Measurements from ENCODE around the gene PALM.
"Not testable (repeated sequence)": the region's sequence is repeated elsewhere in the genome, so short reads cannot be mapped to it uniquely, and the experiment has no call there.

PALM gene

DNA sequence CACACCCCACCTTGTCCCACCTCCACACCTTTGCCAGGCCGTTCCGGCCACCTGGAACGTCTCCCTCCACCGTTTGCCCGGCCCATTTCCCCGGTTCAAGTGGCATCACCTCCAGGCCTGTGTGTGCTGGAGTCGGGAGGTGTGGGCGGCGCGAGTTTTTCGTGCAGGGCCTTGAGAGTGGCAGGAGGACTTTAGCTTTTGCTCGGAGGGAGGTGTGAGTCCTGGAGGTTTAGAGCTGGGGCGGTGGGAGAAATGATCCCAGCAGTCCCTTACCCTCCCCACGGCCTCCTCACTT is 4.3 kb upstream of the PALM start:
- DNase-seq (ENCODE audit: low read depth), result no peak

- no peak for DNase-seq (ENCODE audit: low read depth)
Observed at GRCh38 chr19:709196-709964, 645 bp downstream of the PALM start.

- DNase-seq (ENCODE audit: low read depth), result no peak
Observed at GRCh38 chr19:709965-710571, 1.3 kb downstream of the PALM start.

DNA sequence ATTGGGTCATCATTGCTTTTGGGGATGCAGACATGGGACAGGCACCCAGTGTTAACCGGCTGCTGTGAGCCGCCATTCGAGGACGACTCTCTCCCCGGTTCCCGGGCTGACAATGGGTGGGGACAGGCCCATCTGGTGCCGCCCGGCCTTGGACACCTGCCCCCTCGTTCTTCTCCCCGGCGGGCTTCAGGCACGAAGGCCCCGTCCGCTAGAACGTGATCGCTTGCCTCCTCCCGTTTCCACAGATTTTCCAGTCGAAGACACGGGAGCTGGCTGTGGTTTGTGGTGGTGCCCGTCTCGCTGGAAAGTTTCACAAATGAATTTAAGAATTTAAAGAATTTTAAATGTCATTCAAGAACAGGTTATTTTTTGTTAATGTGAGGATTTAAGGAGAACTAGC is 2.0 kb downstream of the PALM start:
- no peak for DNase-seq (ENCODE audit: low read depth)

GRCh38 chr19:711254-711653 is 2.5 kb downstream of the PALM start:
- DNase-seq (ENCODE audit: low read depth), result no peak

DNA sequence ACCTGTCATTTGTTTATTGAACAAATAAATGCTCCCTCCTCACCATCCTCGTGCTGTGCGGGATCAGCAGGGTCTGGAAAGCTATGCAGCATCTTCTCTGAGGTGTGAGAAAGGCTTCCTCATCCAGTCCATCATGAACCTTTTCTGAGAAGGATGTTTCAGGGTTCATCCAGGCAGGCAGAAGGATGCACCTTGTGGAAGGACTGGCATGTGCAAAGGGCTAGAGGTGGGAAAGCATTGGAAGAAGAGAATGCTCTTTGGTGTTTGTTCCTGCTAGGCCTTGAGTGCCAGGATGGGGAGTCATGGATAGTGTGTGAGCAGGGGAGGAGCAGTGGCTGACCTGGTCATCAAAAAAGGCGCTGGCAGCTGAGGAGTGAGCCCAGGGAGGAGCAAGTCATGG is 6.6 kb downstream of the PALM start:
- DNase-seq (ENCODE audit: low read depth), result no peak

DNA sequence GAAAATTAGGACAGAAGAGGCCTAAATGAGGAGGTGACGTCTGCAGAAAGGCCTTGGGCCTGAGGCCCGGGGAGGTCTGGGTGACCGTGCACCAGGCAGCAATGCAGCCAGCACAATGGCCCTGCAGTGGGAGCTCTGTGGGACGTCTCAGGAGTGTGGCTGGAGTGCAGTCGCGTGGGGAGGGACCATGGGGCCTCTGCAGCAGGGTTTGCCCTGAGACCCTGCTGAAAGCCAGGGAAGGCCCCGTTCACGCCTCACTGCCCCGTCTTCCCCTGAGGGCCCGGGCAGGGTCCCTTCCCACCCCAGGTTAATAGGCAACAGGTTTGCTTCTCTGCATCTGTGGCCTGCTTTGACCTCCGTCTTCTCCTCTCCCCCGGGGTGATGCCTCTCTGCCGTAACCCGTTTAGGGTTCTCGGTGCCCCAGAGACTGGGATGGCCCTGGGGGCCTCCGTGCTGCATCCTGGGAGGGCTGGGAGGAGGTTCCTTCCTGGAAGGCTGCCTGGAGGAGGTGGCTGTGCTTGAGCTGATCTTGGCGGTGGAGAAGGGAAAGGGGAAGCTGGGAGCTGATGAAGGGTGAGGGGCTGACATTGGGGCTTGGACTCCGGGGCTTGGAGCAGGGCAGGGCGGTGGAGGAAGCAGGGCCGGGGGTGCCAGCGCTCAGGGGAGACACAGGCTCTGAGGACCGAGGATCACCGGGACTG is 9.7 kb downstream of the PALM start:
- DNase-seq (ENCODE audit: low read depth), result no peak

- DNase-seq (ENCODE audit: low read depth), result no peak
Observed at GRCh38 chr19:718991-719512, 10.3 kb downstream of the PALM start.

DNA sequence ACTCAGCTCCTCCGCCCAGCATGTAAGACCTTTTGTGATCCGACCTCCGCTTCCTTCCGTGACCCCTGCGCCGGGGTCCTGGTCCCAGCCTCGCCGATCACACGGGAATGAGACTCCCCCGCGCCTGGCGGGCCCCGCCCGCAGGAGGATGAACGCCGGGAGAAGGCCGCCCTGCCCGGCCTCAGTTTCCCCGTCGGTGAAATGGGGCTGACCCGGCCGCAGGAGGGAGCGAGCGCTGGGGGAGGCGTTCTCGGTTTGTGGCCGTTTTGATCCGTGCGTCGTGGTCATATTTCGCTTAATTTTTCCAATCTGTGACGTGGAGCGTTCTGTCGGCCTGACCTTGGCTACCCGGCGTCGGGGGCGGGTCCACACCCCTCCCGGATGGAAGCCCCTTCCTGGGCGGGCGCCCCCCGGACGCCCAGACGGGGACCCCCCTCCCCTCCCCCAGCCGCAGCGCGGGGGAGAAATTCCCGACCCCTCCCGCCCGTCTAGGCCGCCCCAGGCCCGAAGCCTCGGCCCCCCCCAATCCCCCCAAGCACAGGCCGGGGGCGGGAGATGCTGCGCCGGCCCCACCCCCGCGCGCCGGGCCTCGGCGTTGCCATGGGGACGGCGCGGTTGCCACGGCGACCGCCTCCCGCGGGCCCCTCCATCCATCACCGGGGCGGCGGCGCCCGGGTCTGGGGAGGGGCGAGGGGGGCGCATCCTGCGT is 11.1 kb downstream of the PALM start:
- no peak for DNase-seq (ENCODE audit: low read depth)

DNA sequence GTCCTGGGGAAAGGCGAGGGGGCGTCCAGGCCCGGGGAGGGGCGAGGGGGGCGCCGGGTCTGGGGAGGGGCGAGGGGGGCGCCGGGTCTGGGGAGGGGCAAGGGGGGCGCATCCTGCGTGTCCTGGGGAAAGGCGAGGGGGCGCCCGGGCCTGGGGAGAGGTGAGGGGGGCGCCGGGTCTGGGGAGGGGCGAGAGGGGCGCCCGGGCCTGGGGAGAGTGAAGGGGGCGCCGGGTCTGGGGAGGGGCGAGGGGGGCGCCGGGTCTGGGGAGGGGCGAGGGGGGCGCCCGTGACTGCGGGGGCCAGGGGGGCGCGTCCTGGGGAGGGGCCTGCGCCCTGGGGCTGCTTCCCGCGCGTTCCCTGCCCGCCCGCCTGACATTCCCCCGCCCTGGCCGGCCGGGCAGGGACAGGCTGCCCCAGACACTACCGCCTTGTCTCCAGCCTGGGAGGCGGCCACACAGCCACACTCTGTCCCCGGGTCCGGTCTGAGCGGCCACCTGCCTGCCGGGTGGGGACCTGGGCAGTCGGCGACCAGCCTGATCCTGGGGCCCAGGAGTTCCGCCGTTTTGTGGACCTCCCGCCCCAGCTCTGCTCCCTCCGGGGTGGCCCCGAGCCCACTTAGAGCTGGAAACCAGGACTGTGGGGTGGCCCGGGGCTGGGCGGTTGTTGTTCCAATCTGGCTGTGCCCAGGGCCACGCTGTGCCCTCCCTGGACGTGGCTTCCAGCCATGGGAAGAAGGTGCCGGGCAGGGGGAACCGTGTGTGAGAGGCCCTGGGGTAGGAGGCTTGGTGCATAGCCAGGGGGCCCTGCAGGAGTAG is 11.8 kb downstream of the PALM start:
- DNase-seq (ENCODE audit: low read depth), result no peak

- DNase-seq (ENCODE audit: low read depth), result no peak
Observed at GRCh38 chr19:722553-723101, 13.9 kb downstream of the PALM start.

GRCh38 chr19:723247-723646 is 14.5 kb downstream of the PALM start:
- no peak for DNase-seq (ENCODE audit: low read depth)

- DNase-seq (ENCODE audit: low read depth), result no peak
Observed at GRCh38 chr19:723714-724113, 15.0 kb downstream of the PALM start.

- no peak for DNase-seq (ENCODE audit: low read depth)
Observed at GRCh38 chr19:725461-726089, 16.8 kb downstream of the PALM start.

DNA sequence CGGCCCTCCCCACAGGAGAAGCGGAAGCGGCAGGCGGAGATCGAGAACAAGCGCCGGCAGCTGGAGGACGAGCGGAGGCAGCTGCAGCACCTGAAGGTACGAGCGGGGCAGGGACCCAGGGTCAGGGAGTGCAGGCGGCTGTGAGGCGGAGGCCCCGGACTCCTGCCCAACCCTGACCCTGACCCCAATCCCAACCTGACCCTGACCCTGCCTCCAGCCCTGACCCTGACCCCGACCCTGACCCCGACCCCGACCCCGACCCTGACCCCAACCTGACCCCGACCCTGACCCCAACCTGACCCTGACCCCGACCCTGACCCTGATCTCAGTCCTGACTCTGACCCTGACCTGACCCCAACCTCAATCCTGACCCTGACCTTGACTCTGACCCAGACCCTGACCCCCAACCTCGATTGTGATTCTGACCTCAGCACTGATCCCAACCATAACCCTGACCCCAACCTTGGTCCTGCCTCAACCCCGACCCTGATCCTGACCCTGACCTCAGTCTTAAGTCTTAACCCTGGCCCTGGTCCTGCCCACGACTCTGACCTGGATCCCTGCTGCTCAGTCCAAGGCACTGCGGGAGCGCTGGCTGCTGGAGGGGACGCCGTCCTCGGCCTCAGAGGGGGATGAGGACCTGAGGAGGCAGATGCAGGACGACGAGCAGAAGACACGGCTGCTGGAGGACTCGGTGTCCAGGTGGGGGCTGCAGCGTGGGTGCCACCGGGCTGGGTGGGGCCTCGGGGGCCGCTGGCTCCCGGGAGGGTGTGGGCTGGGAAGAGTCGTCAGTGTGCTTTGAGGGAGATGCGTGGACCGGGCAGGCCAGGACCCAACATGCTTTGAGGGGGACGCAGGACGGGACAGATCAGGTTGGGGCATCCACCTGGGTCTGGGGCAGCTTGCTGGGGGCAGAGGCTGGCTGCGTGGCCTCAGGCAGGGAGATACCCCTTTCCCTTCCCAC is 18.5 kb downstream of the PALM start:
- no peak for DNase-seq (ENCODE audit: low read depth)

- no peak for DNase-seq (ENCODE audit: low read depth)
Observed at GRCh38 chr19:728011-728410, 19.3 kb downstream of the PALM start.

DNA sequence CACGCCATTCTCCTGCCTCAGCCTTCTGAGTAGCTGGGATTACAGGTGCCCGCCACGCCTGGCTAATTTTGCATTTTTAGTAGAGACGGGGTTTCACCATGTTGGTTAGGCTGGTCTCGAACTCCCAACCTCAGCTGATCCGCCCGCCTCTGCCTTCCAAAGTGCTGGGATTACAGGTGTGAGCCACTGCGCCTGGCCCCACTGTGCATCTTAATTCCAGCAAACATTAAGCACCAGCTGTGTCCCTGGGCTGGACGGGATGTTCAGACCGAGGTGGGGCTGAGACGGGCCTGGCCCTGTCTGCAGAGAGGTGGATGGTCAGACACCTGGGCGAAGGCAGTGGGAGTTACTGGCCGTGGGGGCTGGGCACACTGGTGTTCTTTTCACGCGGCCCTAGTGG is 20.8 kb downstream of the PALM start:
- not testable (repeated sequence) for DNase-seq (ENCODE audit: low read depth)

GRCh38 chr19:729965-730668 is 21.4 kb downstream of the PALM start:
- DNase-seq (ENCODE audit: low read depth), result no peak

DNA sequence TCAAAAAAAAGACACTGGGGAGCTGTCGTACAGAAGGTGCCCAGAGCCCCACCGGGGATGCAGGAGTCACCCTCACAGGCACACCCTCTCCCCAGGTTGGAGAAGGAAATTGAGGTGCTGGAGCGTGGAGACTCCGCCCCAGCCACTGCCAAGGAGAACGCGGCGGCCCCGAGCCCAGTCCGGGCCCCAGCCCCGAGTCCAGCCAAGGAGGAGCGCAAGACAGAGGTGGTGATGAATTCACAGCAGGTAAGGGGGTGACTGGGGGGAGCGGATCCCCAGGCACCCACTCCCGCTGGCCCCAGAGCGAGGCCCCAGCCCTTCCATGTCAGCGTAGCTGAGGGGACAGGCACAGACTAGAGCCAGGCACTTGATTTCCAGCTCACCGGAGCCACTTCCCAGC is 22.3 kb downstream of the PALM start:
- DNase-seq (ENCODE audit: low read depth), result no peak

Data from ELR (cell line).